ENCODE results near the gene CEP72.

Gene CEP72

DNA sequence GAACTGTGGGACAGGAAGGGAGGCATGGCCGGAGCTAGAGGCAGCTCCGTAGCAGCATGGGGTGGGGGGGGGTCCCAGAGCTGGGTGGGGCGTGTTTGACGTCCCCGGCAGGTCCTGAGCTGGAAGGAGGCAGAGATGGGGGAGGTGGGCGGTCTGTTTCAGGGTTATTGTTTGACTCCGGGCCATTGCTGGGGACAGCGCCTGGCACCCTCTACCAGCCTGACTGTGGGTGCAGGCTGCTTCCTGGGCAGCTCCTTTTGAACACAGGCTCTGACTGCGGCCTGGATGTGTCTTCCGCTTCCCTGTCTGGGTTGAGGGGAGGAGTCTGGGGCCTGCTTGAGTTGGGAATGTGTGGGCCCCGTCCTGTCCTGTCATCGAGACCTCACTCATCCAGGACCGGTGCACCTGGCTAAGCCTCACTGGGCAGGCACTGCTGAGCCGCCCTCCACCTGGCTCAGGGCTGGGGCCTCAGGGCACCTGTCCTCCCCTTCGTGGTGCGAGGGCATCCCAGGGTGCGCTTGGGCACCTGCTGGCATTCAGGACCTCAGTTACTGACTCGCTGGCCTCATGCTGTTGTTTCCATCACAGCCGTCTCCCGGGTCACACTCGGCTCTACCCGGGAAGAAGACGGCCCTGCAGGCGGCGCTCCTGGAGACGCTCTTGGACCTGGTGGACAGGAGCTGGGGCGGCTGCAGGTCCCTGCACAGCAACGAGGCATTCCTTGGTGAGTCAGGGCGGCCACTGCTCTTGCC is 26.5 kb downstream of the CEP72 start:
- no peak overlapping the region for H3K4me3 ChIP-seq (ENCODE audit: low read depth, low read length)
- H3K4me1 ChIP-seq = no peaks in the 10 kb centered on the region
- TF ChIP-seq, protein P1, sequence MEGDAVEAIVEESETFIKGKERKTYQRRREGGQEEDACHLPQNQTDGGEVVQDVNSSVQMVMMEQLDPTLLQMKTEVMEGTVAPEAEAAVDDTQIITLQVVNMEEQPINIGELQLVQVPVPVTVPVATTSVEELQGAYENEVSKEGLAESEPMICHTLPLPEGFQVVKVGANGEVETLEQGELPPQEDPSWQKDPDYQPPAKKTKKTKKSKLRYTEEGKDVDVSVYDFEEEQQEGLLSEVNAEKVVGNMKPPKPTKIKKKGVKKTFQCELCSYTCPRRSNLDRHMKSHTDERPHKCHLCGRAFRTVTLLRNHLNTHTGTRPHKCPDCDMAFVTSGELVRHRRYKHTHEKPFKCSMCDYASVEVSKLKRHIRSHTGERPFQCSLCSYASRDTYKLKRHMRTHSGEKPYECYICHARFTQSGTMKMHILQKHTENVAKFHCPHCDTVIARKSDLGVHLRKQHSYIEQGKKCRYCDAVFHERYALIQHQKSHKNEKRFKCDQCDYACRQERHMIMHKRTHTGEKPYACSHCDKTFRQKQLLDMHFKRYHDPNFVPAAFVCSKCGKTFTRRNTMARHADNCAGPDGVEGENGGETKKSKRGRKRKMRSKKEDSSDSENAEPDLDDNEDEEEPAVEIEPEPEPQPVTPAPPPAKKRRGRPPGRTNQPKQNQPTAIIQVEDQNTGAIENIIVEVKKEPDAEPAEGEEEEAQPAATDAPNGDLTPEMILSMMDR (IDR thresholded peaks at IDR 0.05; ENCODE audit: low read depth, low read length) = no peak
- H3K36me3 ChIP-seq = peaks cover 51% of the 10 kb centered on the region
- no peak for DNase-seq
- H3K27me3 ChIP-seq = no peaks in the 10 kb centered on the region
- H3K9me3 ChIP-seq = no peaks in the 10 kb centered on the region

DNA sequence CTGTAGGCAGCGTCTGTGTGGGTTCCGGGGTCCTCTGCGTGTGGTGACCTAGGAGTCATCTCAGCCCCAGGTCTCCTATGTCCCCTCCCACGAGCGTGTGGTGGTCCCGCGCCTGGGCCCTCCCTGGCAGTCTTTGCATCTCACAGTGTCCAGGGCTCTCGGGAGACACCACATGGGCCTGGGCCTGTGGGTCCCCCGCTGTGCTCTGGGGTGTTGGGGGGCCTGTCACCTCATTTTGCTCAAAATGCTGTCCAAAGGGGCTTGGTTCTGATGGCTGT is 27.1 kb downstream of the CEP72 start:
- TF ChIP-seq, protein P1 (IDR thresholded peaks at IDR 0.05; ENCODE audit: low read depth, low read length) = no peak
- no peaks in the 10 kb centered on the region for H3K9me3 ChIP-seq
- no peak overlapping the region for H3K4me3 ChIP-seq (ENCODE audit: low read depth, low read length)
- peaks cover 54% of the 10 kb centered on the region for H3K36me3 ChIP-seq
- no peaks in the 10 kb centered on the region for H3K4me1 ChIP-seq
- no peak for DNase-seq
- no peaks in the 10 kb centered on the region for H3K27me3 ChIP-seq

DNA sequence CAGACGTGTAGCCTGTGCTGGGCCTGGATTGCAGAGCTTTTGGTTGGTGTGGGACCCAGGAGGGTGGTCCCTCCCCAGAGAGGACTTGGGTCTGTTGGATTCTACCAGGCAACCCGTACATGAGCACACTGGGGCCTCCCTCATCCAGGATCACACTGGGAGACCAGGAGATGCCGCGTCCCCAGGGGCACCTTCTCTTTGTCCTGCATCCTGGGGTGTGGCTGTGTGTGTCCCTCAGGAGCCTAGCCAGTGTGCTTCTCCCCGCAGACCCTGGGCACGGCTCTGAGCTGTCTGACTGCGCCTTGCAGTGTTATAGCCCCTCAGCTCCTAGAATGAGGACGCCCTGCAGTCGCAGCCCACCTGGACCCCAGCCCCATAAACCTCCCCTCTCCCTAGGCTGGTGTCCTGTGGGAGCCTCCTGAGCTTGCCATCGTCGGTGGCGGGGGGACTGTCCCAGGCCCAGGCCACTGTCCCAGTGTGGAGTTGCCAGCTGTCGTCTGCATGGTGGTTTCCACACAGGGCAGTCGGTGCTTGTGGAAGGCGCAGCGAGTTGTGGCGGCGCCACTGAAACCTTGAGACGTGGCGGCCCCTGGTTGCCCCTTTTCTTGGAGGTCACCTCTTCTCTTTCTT is 27.6 kb downstream of the CEP72 start:
- TF ChIP-seq, protein P1 (IDR thresholded peaks at IDR 0.05; ENCODE audit: low read depth, low read length) = no peak
- DNase-seq = no peak
- Histone ChIP-seq H3K4me1 (no peaks in the 10 kb centered on the region), H3K9me3 (no peaks in the 10 kb centered on the region), H3K27me3 (no peaks in the 10 kb centered on the region), H3K4me3 (ENCODE audit: low read depth, low read length) (no peak overlapping the region), H3K36me3 (peaks cover 58% of the 10 kb centered on the region)

DNA sequence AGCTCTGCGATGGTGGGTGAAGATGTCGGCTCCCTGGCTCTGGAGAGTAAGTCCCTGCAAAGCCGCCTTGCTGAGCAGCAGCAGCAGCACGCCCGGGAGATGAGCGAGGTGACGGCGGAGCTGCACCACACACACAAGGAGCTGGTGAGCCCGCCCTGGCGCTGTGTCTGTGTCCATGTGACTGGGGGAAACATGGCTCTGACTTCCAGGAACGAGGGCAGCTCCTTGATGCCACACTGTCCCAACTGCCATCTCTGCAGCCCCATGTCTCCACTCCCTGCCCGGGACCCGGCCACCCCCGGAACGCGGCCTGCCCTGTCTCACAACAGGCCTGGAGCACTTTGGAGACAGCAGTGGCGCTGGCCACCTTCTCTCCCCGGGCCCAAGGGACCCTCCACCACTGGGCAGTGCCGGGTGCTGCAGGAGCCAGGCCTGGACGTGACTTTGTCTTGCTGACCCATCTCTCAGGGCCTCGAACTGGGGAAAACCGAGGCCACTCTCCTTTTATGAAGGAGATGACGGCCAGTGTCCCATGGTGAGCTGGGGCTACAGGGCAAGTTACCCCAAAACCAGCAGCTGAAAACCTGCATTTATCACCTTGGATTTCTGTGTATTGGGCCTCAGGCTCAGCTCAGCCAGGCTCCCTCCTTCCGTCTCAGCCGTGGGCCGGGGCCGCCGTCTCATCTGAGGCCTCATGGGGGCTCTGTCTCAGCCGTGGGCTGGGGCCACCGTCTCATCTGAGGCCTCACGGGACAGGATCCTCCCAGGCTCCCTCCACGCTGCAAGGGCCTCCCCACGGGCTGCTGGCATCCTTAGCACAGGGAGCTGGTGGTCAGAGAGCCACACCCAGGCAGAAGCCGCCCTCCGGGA is 28.6 kb downstream of the CEP72 start:
- DNase-seq = no peak
- Histone ChIP-seq H3K9me3 (no peaks in the 10 kb centered on the region), H3K4me1 (no peaks in the 10 kb centered on the region), H3K4me3 (ENCODE audit: low read depth, low read length) (no peak overlapping the region), H3K36me3 (peaks cover 54% of the 10 kb centered on the region), H3K27me3 (no peaks in the 10 kb centered on the region)
- TF ChIP-seq, protein P1 (IDR thresholded peaks at IDR 0.05; ENCODE audit: low read depth, low read length) = no peak

DNA sequence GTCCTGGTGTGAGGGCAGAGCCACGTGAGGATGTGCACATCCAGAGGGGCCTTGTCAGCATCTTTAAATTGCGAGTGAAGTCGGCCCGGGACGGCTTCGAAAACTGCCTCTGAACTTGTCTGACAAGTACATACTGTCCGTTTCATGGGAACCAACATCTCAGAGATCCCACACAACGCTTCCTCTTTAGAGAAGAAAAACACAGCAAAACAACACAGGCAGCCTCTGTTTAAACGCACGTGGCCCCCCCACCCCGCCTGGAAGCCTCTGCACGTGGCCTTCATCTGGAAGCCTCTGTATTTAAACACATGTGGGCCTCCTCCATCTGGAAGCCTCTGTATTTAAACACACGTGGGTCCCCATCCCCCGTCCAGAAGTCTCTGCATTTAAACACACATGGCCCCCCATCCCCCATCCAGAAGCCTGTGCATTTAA is 29.2 kb downstream of the CEP72 start:
- peaks cover 52% of the 10 kb centered on the region for H3K36me3 ChIP-seq
- no peak for DNase-seq
- H3K27me3 ChIP-seq = no peaks in the 10 kb centered on the region
- TF ChIP-seq, protein P1 (IDR thresholded peaks at IDR 0.05; ENCODE audit: low read depth, low read length) = no peak
- no peak overlapping the region for H3K4me3 ChIP-seq (ENCODE audit: low read depth, low read length)
- H3K9me3 ChIP-seq = no peaks in the 10 kb centered on the region
- no peaks in the 10 kb centered on the region for H3K4me1 ChIP-seq

Measured in BE2C (cell line).